Activated effector memory CD4-positive, alpha-beta T cell treated with anti-CD3 and anti-CD28 coated beads, Interleukin-2, amount 50 U/mL, for 16 hours (primary cell): ENCODE measurements around the gene CWC15.
"Not testable (repeated sequence)": the region's sequence is repeated elsewhere in the genome, so short reads cannot be mapped to it uniquely, and the experiment has no call there.

ENCODE experiments used
- DNase-seq: peaks from one replicate; pipeline ENCODE4 v3.0.0-alpha.2; 2020

Gene CWC15

DNA sequence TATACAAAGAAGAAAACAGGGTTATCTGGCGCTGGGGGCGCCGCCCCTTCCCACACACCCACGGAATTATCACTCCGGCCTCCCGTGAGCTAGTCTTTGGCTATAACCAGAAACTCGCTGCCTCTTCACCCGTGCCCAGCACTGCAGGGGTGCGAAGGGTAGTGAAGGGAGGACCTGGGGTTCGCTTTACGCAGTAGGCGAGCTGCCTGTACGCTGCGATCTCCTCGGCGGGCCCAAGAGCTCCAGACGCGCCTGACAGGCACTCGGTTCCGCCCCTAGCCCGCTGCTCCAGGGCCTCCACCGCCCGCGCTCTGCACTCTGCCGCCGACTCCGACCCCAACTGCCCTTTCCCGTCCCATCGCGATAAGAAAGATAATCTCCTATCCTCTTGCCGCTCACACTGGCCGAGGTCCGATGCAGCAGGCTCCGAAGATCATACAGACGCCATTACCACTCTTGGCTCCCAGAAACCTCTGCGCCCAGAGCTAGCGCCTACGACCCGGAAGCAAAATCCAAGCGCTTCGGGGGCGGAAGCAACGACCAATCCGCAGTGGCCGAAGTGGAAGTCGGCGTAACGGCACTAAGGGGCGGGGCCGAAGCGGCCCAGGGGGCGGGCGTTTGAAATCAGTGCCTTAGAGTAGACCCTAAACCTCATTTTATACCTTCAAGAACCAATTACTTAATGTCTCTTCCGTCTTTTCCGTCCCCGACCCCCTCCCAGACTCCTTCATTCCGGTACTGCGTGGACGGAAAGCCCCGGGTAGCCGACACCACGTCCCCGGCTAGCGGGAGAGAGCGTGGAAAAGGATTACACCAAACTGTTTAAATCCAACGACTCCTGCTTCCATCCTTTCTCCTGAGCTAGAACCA lies at the start of gene CWC15, which contains the start of gene KDM4D:
TSS of gene CWC15 (minus strand) at position 458 of the 870 bp plus-strand sequence. CDS start 1,371 bp downstream, outside the sequence.
TSS of gene KDM4D (plus strand) at position 611 of the 870 bp plus-strand sequence. CDS start 23,664 bp downstream, outside the sequence.
- DNase-seq = peak; percentile 98

- DNase-seq = not testable (repeated sequence)
Measured at GRCh38 chr11:95021468-95021867, 48.1 kb upstream of the CWC15 start.

DNA sequence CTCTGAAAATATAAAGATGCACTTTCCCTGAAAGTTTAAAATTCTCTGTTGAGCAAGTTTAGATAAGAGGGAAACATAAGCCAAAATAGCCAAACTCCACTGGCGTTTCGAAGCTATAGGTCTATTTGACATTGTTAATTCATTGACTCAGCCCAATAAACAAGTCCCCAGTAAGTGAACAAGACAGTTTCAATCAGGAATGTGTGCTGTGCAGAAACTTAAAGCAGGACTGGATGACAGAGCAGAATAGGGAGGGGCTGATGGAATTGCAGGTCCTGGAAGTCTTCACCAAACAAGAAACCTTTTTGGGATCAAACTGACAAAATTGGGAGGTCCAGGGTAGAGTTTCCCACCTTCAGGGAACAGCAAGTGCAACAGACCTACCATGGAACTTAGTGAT lies 42.8 kb upstream of the CWC15 start:
- DNase-seq = no peak

DNA sequence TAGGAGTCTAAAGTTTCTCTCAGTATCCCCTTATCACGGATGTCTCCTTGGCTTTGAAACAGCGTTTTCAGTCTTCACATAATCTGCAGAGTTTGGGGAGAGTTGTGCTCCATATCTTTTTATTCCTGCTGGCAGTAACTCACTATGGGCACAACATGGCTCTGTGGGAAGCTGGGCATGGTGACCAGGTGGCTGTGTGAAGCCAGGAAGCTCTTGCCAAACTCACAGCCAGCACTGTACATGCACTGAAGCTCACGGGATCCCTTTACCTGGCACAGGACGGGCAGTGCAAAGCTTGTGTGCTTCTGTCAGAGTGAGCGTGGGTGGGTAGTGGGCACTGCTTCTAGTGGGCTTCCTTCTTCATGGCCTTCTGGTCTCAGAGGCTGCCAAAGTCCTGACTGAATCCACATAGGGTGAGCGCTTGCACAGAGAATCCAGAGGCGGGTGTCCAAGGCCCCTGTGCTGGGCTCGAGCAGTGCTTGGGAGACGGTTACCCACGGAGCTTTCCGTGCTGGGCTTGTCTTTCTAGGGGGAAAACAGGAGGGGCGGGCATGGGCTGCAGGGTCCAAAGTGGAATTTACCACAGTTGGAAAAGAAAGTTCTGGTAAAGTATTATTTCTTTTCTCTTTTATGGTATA lies 40.9 kb upstream of the CWC15 start:
- no peak for DNase-seq

GRCh38 chr11:95011376-95011775 lies 38.0 kb upstream of the CWC15 start:
- no peak for DNase-seq

DNA sequence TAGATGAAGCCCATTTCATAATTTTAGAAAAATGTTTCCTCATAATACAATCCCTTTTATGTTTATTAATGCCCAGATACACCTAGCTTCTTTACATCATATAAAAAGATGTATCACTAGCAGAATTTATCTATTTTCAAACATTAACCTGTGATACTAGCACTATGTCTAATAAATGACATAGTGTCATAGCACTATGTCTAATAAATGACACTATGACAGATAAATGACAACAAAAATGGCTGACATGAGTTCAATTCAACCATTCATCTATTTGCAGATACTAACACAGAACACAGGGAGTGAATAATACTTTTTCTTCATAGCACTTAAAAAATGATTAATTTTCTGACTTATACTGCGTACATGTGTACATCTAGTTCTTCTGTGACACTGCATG lies 32.3 kb upstream of the CWC15 start:
- no peak for DNase-seq

DNA sequence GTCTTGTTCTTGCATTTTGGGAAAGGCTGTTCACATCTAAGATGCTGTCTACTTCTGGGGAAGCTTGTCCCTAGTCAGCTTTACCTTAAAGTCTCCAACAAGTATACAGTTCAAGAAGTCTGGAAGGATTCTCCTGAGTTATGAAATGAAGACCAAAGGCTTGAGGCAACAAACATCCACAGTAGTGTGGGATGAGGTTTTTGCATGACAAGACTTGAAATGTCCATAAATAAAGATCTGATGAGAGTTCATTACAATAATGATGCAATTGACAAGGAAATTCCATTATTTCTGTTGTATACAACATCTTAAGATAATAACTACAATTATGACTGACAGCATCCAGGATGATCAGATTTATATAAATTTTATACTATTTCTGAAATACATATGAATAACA lies 30.4 kb upstream of the CWC15 start:
- DNase-seq = no peak

DNA sequence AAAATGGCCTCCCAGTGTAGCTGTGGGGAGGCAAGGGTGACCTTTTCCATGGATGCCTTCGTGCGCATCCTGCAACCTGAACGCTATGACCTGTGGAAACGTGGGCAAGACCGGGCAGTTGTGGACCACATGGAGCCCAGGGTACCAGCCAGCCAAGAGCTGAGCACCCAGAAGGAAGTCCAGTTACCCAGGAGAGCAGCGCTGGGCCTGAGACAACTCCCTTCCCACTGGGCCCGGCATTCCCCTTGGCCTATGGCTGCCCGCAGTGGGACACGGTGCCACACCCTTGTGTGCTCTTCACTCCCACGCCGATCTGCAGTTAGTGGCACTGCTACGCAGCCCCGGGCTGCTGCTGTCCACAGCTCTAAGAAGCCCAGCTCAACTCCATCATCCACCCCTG lies 24.9 kb upstream of the CWC15 start:
- DNase-seq = no peak

GRCh38 chr11:94997437-94997836 lies 24.1 kb upstream of the CWC15 start:
- no peak for DNase-seq

DNA sequence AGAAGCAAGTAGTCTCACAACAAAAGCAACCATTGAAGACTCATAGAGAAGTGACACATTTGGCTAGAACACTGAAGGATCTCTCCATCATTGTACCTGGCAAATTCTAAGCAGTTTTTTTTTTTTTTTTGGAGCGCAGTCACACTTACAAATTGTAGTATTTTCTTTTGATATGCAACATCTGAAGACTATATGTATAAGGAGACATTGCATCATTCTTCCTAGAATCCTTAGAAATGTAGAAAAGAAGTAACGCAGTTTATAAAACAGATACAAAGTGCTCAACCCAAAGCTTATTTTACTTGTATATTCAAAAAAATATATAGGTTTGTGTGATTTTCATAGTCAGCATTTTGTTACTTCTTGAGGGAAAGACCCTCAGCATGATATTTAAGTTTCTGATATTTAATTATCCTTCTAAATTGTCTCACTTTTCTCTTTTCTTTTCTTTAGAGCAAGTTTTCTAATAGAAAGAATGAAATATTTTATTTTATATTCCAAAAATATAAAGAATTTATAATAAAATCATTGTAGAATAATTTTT lies 20.1 kb upstream of the CWC15 start:
- DNase-seq = no peak

GRCh38 chr11:94988748-94989147 lies 15.4 kb upstream of the CWC15 start:
- DNase-seq = no peak

DNA sequence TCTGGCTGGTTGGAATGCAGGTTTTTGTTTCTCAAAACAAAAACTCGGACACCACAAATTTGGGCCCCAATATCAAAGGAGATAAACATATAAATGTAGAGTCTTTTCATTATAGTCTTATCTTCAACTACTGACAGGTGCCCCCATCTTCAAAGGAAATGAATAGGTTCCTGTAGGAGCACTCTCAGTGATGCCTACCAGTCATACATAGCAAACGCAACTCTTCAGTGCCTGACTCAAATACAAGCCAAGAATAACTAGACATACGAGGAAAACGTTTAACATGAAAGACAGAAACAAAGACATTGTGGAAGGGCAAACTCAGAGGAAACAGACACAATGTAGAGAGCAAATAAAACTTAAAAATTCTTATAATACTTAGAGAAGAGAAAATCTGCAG lies 14.0 kb upstream of the CWC15 start:
- DNase-seq = no peak

GRCh38 chr11:94975599-94975998 lies 2.2 kb upstream of the CWC15 start:
- DNase-seq = no peak

- no peak for DNase-seq
Measured at GRCh38 chr11:94974178-94974577, 822 bp upstream of the CWC15 start.

- no peak for DNase-seq
Measured at GRCh38 chr11:94972700-94973098, 657 bp downstream of the CWC15 start.

DNA sequence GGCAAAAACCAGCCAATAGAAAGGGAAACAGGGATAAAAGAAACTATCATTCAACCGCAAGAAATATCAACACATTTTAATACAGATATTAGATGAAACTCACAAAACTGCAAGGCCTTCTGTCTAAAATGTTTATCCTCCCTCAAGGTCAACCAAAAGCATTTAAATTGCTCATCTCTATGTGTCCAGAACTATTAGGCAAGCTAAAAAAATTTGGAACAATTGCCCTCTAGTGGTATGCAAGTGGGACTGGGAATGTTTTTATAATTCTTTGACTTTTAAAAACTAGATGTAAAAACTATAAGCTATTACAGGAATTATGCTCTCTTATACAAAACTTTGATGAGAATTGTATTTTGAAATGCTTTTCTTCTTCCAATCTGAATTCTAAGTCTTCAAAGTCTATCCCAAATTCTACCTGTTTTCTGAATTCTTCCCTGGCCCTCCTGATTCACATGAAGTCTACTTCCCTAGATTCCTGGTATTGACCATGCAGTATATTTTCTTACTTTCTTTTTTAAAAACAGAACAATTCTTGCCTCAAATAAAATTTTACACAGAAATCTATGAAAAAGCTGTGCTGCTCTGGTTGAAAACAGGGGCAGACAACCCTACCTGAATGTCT lies 4.9 kb downstream of the CWC15 start:
- DNase-seq = no peak

GRCh38 chr11:94964934-94965333 lies 8.4 kb downstream of the CWC15 start:
- DNase-seq = no peak

- no peak for DNase-seq
Measured at GRCh38 chr11:94961255-94961654, 12.1 kb downstream of the CWC15 start.

- DNase-seq = no peak
Measured at GRCh38 chr11:94960488-94960887, 12.9 kb downstream of the CWC15 start.

DNA sequence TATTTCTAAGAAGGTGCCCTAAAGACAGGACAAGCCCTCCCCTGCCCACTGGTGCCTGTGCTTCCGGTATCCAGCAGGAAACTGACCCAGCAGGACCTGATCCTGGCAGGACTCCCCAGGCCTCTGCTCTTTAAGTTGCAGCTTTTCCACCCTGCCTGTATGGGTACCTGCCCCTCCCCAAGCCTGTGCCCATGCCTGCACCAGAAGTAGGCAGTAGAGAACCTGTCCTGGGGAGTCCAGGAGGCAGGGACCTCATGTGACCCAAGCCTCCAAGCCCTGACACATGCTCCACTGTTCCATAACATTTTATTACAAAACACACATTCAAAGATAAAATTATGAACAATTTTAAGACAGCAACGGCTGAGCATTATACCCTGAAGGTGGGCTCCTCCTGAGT lies 14.2 kb downstream of the CWC15 start:
- DNase-seq = no peak

- no peak for DNase-seq
Measured at GRCh38 chr11:94958121-94958696, 15.1 kb downstream of the CWC15 start.

DNA sequence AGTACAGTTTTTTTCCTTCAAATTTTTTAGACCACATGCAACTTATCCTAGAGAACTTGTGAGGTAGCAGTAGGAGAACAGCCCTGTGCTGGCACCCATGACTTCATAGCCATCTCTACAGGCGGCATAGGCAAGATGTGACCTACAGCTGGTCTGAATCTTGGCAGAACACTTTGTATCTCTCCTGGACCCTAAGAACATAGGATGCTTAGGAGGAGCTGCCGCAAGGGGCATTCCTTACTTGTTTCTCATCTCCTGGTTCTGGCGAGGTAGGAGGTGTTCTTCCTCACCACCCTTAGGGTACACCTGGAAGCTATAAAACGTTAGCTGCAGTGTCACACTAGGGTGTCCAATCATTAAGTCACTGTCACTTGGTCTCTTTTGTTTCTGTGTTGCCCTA lies 16.4 kb downstream of the CWC15 start:
- DNase-seq = no peak

- no peak for DNase-seq
Measured at GRCh38 chr11:94954753-94955152, 18.6 kb downstream of the CWC15 start.
